ENCODE results near the gene NTS. TPM values are rescaled to one million over a fixed set of nuclear protein-coding genes. Genes with fewer than 3 reads are reported as not detected.

Gene NTS
- total and polyA plus RNA-seq, 4 donors, result 0.08 to 4.2 (median 0.17) TPM

DNA sequence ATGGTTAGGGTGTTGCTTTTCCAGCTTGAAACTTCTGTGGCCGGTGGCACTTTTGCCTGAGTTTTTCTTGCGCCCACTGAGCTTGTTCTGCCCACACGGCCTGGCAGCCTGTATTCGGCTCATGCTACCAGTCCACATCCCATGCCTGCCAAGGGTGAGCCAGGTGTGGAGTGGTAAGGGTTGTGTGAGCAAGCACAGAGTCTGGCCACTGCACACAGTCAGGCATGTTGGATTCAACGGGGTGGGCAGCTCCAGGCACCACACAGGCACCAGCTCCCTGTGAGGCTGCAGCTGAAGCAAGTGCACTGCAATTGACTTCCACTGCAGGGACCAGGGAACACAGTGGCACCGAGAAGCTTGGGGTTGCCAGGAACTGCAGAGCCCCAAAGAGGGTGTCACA is 18.8 kb upstream of the NTS start:
- H3K4me3 ChIP-seq (ENCODE audit: low read depth in 1 of 3, low read length in 3 of 3), result no peak overlapping the region
- H3K4me1 ChIP-seq (ENCODE audit: control insufficient read depth in 4 of 4, insufficient read depth in 4 of 4, low read length in 3 of 4), result no peaks in the 10 kb centered on the region
- WGBS, result 88% methylated on average over 6 of the region's 6 CpGs
- no peak for DNase-seq (ENCODE audit: low spot score)
- H3K9ac ChIP-seq (ENCODE audit: low read depth in 1 of 2, low read length in 2 of 2), result no peak overlapping the region
- TF ChIP-seq, protein P1, sequence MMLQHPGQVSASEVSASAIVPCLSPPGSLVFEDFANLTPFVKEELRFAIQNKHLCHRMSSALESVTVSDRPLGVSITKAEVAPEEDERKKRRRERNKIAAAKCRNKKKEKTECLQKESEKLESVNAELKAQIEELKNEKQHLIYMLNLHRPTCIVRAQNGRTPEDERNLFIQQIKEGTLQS (IDR thresholded peaks at IDR 0.05), result no peak
- TF ChIP-seq, protein P2, sequence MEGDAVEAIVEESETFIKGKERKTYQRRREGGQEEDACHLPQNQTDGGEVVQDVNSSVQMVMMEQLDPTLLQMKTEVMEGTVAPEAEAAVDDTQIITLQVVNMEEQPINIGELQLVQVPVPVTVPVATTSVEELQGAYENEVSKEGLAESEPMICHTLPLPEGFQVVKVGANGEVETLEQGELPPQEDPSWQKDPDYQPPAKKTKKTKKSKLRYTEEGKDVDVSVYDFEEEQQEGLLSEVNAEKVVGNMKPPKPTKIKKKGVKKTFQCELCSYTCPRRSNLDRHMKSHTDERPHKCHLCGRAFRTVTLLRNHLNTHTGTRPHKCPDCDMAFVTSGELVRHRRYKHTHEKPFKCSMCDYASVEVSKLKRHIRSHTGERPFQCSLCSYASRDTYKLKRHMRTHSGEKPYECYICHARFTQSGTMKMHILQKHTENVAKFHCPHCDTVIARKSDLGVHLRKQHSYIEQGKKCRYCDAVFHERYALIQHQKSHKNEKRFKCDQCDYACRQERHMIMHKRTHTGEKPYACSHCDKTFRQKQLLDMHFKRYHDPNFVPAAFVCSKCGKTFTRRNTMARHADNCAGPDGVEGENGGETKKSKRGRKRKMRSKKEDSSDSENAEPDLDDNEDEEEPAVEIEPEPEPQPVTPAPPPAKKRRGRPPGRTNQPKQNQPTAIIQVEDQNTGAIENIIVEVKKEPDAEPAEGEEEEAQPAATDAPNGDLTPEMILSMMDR (IDR thresholded peaks at IDR 0.05; ENCODE audit: low read depth, low read length, missing input control), result no peak
- TF ChIP-seq NR2F2 (IDR thresholded peaks at IDR 0.05) (no peak), SP1 (IDR thresholded peaks at IDR 0.05) (no peak), FOXA2 (IDR thresholded peaks at IDR 0.05) (no peak), HNF4G (IDR thresholded peaks at IDR 0.05) (no peak), HNF4A (conservative IDR thresholded peaks at IDR 0.05) (no peak), RXRA (IDR thresholded peaks at IDR 0.05) (no peak), TAF1 (conservative IDR thresholded peaks at IDR 0.05) (no peak), JUND (IDR thresholded peaks at IDR 0.05) (no peak), FOXA1 (IDR thresholded peaks at IDR 0.05) (no peak)
- H3K27ac ChIP-seq (ENCODE audit: low read depth in 1 of 2, low read length in 2 of 2), result no peak overlapping the region
- no peaks in the 10 kb centered on the region for H3K36me3 ChIP-seq (ENCODE audit: control insufficient read depth in 4 of 4, insufficient read depth in 3 of 4, low read depth in 1 of 4, low read length in 3 of 4)
- H3K9me3 ChIP-seq (ENCODE audit: control insufficient read depth in 4 of 4, low read length in 3 of 4), result no peaks in the 10 kb centered on the region
- no peaks in the 10 kb centered on the region for H3K27me3 ChIP-seq (ENCODE audit: control insufficient read depth in 4 of 4, insufficient read depth in 4 of 4, low read length in 3 of 4)

DNA sequence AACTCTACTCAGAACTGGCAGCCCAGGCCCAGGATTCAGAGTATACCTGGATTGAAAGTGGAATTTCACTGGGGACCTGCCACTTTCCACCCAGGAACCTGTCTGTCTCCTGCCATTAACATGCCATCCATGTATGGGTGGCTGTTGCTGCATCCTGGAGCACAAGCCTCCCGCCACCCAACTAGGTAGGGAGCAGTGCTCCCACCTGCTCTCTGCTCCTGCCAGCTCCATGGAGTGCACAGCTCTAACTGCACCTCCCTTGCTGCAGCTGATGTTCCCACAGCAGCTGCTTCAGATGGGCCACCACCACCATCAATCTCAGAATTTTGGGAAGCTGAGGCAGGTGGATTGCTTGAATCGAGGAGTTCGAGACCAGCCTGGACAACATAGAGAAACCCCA is 17.1 kb upstream of the NTS start:
- H3K36me3 ChIP-seq (ENCODE audit: control insufficient read depth in 4 of 4, insufficient read depth in 3 of 4, low read depth in 1 of 4, low read length in 3 of 4), result no peaks in the 10 kb centered on the region
- H3K4me1 ChIP-seq (ENCODE audit: control insufficient read depth in 4 of 4, insufficient read depth in 4 of 4, low read length in 3 of 4), result no peaks in the 10 kb centered on the region
- no peak overlapping the region for H3K4me3 ChIP-seq (ENCODE audit: low read depth in 1 of 3, low read length in 3 of 3)
- no peaks in the 10 kb centered on the region for H3K27me3 ChIP-seq (ENCODE audit: control insufficient read depth in 4 of 4, insufficient read depth in 4 of 4, low read length in 3 of 4)
- no peak overlapping the region for H3K27ac ChIP-seq (ENCODE audit: low read depth in 1 of 2, low read length in 2 of 2)
- H3K9me3 ChIP-seq (ENCODE audit: control insufficient read depth in 4 of 4, low read length in 3 of 4), result no peaks in the 10 kb centered on the region
- WGBS, result 79% methylated on average over 3 of the region's 3 CpGs
- TF ChIP-seq, protein P3, sequence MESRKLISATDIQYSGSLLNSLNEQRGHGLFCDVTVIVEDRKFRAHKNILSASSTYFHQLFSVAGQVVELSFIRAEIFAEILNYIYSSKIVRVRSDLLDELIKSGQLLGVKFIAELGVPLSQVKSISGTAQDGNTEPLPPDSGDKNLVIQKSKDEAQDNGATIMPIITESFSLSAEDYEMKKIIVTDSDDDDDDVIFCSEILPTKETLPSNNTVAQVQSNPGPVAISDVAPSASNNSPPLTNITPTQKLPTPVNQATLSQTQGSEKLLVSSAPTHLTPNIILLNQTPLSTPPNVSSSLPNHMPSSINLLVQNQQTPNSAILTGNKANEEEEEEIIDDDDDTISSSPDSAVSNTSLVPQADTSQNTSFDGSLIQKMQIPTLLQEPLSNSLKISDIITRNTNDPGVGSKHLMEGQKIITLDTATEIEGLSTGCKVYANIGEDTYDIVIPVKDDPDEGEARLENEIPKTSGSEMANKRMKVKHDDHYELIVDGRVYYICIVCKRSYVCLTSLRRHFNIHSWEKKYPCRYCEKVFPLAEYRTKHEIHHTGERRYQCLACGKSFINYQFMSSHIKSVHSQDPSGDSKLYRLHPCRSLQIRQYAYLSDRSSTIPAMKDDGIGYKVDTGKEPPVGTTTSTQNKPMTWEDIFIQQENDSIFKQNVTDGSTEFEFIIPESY (IDR thresholded peaks at IDR 0.05), result no peak
- TF ChIP-seq NR2F2 (IDR thresholded peaks at IDR 0.05) (no peak), FOXA2 (IDR thresholded peaks at IDR 0.05) (no peak), JUND (IDR thresholded peaks at IDR 0.05) (no peak), SP1 (IDR thresholded peaks at IDR 0.05) (no peak), RXRA (IDR thresholded peaks at IDR 0.05) (no peak), FOXA1 (IDR thresholded peaks at IDR 0.05) (no peak), TAF1 (conservative IDR thresholded peaks at IDR 0.05) (no peak), YY1 (IDR thresholded peaks at IDR 0.05) (no peak)
- TF ChIP-seq, protein P4, sequence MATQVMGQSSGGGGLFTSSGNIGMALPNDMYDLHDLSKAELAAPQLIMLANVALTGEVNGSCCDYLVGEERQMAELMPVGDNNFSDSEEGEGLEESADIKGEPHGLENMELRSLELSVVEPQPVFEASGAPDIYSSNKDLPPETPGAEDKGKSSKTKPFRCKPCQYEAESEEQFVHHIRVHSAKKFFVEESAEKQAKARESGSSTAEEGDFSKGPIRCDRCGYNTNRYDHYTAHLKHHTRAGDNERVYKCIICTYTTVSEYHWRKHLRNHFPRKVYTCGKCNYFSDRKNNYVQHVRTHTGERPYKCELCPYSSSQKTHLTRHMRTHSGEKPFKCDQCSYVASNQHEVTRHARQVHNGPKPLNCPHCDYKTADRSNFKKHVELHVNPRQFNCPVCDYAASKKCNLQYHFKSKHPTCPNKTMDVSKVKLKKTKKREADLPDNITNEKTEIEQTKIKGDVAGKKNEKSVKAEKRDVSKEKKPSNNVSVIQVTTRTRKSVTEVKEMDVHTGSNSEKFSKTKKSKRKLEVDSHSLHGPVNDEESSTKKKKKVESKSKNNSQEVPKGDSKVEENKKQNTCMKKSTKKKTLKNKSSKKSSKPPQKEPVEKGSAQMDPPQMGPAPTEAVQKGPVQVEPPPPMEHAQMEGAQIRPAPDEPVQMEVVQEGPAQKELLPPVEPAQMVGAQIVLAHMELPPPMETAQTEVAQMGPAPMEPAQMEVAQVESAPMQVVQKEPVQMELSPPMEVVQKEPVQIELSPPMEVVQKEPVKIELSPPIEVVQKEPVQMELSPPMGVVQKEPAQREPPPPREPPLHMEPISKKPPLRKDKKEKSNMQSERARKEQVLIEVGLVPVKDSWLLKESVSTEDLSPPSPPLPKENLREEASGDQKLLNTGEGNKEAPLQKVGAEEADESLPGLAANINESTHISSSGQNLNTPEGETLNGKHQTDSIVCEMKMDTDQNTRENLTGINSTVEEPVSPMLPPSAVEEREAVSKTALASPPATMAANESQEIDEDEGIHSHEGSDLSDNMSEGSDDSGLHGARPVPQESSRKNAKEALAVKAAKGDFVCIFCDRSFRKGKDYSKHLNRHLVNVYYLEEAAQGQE (IDR thresholded peaks at IDR 0.05), result no peak
- TF ChIP-seq, protein P5, sequence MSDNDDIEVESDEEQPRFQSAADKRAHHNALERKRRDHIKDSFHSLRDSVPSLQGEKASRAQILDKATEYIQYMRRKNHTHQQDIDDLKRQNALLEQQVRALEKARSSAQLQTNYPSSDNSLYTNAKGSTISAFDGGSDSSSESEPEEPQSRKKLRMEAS (IDR thresholded peaks at IDR 0.05), result no peak
- H3K9ac ChIP-seq (ENCODE audit: low read depth in 1 of 2, low read length in 2 of 2), result no peak overlapping the region
- DNase-seq (ENCODE audit: low spot score), result no peak

Measured in liver (tissue), 9 donors.